Subcutaneous abdominal adipose tissue (tissue), 5 donors: ENCODE data around the gene HOOK2.
"Not testable (repeated sequence)": the region's sequence is repeated elsewhere in the genome, so short reads cannot be mapped to it uniquely, and the experiment has no call there.

ENCODE experiments used
- H3K27ac ChIP-seq: one replicate; pipeline ENCODE4 v1.7.0; 2013; ENCODE audit warnings: low read depth, mild to moderate bottlenecking, inconsistent platforms, low read length, moderate library complexity
- H3K27me3 ChIP-seq, 5 donors: one replicate each; pipeline ENCODE4 v1.7.0; 2013; ENCODE audit warnings: low read length in 5 of 5, inconsistent platforms in 1 of 5; ENCODE audit not compliant: control insufficient read depth in 5 of 5, insufficient read depth in 4 of 5
- H3K36me3 ChIP-seq, 5 donors: one replicate each; pipeline ENCODE4 v1.7.0; 2013; ENCODE audit warnings: low read length in 5 of 5; ENCODE audit not compliant: control insufficient read depth in 5 of 5, insufficient read depth in 5 of 5
- H3K4me1 ChIP-seq, 5 donors: one replicate each; pipeline ENCODE4 v1.7.0; 2013; ENCODE audit warnings: low read length in 5 of 5, mild to moderate bottlenecking in 3 of 5, moderate library complexity in 1 of 5; ENCODE audit not compliant: control insufficient read depth in 5 of 5, insufficient read depth in 5 of 5
- H3K4me3 ChIP-seq, 5 donors: one replicate each; pipeline ENCODE4 v1.7.0; 2013; ENCODE audit warnings: low read length in 5 of 5, low read depth in 1 of 5
- H3K9ac ChIP-seq, 5 donors: one replicate each; pipeline ENCODE4 v1.7.0; 2013; ENCODE audit warnings: low read length in 5 of 5, mild to moderate bottlenecking in 4 of 5, moderate library complexity in 3 of 5
- H3K9me3 ChIP-seq, 5 donors: one replicate each; pipeline ENCODE4 v1.7.0; 2013; ENCODE audit warnings: low read length in 5 of 5; ENCODE audit not compliant: control insufficient read depth in 5 of 5
- donor health status: healthy.
- donor health status: healthy.
- donor health status: healthy.
- donor health status: healthy.
- donor health status: healthy.

The HOOK2 gene

DNA sequence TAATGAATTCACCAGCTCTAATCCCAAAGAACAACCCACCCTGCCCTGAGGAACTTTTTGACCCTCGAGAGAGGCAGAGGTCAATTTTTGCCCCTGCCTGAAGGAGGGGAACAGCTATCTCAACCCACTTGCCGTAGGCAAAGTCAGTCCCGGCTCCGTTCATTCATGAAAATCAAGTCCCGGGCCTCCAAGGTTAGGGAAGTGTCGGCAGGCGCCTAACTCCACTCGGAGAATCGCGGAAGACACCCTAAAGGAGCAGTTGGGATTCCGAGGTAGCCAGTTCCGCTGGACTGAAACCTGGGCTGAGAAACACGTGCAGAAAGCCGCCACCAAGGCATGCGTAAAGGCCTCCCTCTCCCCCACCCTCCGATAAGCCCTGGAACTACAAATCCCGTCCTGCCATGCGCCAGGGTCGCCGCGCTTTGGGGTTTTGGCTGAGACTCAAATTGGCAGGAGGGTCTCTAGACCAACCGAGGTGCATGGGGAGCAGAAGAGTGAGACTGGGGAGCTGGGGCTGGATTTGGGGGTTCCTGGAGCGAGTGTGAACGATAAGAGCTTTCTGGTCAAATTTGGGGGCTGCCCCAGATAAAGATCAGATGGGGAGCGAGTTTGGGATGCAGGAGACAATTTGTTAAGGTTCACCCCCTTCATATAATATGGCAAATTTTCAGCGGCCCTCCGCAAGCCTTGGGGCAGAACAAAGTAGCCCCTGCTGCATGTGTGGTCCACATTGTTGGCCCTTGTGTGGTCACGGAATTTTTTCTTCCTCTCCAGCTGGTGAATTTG lies 51.5 kb downstream of the HOOK2 start, which contains the start of gene TNPO2:
TSS of gene TNPO2 (minus strand) at position 292 of the 786 bp plus-strand sequence. CDS start 2,955 bp downstream, outside the sequence.
- Histone ChIP-seq H3K36me3 (peaks cover 0 to 15% (median 12%) of the 10 kb centered on the region in 5 donors), H3K4me3 (peak within 1 kb of the TSS; percentile 63 to 82 (median 75)), H3K4me1 (peaks cover 12 to 36% (median 35%) of the 10 kb centered on the region in 5 donors), H3K9me3 (no peaks in the 10 kb centered on the region), H3K27ac (peak within 1 kb of the TSS; percentile 92), H3K9ac (peak within 1 kb of the TSS; percentile 63 to 97 (median 78)), H3K27me3 (no peaks in the 10 kb centered on the region)

DNA sequence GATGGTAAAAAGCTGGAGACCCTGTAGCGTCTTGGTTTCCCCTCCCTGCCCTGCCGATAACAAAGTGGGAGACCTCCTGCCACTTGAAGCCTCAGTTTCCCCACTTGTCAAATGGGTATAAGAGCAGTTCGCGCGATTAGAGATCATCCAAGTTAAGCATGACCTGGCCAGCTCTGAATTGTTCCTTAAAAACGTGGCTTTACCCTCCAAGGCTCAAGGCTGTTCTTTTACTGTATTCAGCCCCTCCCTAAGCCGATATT lies 52.0 kb downstream of the HOOK2 start:
- peaks cover 12 to 40% (median 35%) of the 10 kb centered on the region in 5 donors for H3K4me1 ChIP-seq
- peak overlapping the region; percentile 63 to 97 (median 78) for H3K9ac ChIP-seq
- peak overlapping the region; percentile 63 to 82 (median 75) for H3K4me3 ChIP-seq
- no peaks in the 10 kb centered on the region for H3K27me3 ChIP-seq
- peaks cover 0 to 16% (median 13%) of the 10 kb centered on the region in 5 donors for H3K36me3 ChIP-seq
- H3K27ac ChIP-seq, result peak overlapping the region; percentile 92
- H3K9me3 ChIP-seq, result no peaks in the 10 kb centered on the region

DNA sequence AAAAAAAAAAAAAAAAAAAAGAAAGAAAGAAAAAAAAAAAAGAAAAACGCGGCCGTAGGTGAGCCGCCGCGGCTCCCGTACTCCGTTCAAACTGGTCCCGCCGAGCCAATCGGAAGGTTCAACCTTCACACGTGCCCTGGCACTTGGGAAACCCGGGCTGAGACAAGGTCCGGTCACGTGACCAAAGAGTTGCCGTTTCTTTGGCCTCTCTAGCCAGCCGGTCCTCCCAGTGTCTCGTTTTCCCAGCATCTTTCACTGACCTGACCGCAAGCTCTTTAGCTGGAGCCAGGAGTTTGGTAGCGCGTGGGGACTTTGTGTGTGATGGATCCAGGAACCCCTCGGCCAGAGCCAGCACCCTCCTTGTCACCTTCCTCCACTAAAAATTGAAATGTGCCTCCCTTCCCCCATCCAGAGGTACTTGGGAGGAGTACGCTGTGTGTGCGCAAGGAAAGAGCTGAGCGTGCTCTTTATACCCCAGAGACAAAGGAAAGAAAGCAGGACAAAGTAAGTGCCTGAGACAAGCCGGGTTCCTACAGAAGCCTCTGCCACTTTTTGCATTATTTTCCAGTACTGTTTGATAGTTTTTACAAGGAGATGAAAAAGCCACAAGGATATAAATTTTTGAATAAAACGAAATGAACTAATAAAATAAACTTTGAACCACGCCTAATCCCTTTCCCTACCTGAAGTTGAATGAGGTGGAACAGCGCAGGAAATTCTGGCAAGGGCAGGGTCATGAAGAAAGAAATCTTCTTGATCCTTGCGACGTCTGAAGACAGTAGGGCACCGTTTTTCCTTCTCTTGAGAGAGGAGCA lies 52.6 kb downstream of the HOOK2 start:
- Histone ChIP-seq H3K4me3 (peak overlapping the region; percentile 71 to 82 (median 78)), H3K27ac (peak overlapping the region; percentile 92), H3K9ac (peak overlapping the region; percentile 63 to 97 (median 78)), H3K9me3 (no peaks in the 10 kb centered on the region), H3K4me1 (peaks cover 12 to 40% (median 35%) of the 10 kb centered on the region in 5 donors), H3K36me3 (peaks cover 0 to 17% (median 10%) of the 10 kb centered on the region in 5 donors), H3K27me3 (no peaks in the 10 kb centered on the region)

DNA sequence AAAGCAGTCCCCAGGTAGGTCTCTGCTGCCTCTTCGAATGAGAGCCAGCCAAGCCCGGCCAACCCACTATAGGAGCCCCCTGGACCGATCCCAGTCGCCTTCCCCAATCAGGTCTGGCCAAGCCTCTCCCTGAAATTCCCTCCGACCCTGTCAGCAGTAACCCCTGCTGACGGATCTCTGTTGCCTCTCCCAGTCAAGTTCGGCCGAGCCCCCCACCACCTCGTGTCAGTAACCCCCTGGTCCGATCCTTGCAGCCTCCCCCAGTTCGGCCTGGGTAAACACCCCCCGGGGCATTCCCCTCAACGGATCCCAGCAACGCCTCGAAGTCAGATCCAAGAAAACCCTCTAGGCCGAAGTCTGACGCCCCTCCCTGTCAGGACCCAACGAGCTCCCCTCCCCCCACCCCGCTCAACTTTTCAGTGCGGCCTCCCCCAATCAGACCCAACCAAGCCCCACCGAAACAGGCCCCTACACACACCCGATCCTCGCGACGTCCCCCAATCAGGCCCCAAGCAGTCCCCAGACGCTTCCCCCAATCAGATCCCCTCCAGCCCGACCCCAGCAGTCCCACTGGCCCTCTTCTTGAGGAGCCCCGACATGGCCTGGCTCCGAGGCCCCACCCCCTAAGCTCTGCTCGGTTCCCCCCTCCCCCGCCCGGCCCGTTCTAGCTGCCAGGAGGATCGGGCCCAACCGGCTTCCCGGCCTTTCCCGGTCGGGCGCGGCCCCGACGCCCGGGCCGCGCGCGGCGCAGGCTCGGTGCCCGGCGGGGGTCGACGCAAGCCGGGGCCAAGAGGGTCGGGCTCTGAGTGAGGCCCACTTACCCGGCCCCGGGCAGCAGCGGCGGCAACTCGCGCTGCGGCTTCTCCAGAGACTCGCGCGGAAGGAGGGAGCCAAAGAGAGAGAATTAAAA lies 53.4 kb downstream of the HOOK2 start:
- peaks cover 12 to 40% (median 35%) of the 10 kb centered on the region in 5 donors for H3K4me1 ChIP-seq
- H3K4me3 ChIP-seq, result peak overlapping the region; percentile 71 to 89 (median 78)
- H3K27ac ChIP-seq, result peak overlapping the region; percentile 92
- no peaks in the 10 kb centered on the region for H3K9me3 ChIP-seq
- H3K36me3 ChIP-seq, result peaks cover 0 to 21% (median 15%) of the 10 kb centered on the region in 5 donors
- no peaks in the 10 kb centered on the region for H3K27me3 ChIP-seq
- H3K9ac ChIP-seq, result peak overlapping the region; percentile 66 to 98 (median 96)

DNA sequence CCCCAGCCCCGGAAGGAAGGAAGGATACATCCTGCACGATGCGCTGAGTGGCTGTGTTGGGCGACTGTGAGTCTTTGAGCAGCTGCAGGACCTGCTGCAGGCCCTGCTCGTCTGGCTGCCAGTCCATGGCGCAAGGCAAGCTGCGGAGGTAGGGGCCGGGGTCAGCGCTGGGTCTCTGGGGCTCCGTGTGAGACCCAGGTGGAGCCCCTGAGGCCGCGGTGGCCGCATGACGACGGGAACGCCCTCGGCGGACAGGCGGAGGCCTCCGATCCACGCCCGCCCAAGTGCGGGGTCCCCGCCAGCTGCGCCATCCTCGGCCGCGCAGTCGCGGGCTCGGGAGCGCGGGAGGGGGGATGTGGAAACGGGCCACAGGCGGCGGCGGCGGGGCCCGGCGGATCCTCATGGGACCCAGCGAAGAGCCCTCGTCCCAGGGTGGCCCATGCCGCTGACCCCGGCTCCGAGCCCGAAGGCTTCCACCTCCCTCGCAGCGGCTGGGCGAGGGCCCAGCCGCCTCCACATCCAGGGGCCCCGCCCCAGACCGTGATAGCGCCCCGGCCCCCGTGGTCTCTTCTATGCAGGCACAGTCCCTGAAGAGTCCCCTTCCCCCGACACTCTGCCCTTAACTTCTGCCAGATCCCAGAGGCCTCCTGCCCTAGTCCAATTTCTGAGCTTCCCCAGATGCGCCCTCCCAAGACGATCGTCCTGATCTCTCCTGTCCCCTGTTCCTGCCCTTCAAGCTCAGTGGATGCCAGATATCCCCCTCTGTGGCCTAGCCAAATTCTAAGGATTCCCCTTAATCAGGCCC lies 54.3 kb downstream of the HOOK2 start:
- Histone ChIP-seq H3K9ac (peak overlapping the region; percentile 66 to 98 (median 96)), H3K36me3 (peaks cover 0 to 26% (median 21%) of the 10 kb centered on the region in 5 donors), H3K9me3 (no peaks in the 10 kb centered on the region), H3K27ac (peak overlapping the region; percentile 92), H3K4me1 (peaks cover 12 to 40% (median 35%) of the 10 kb centered on the region in 5 donors), H3K4me3 (peak overlapping the region; percentile 71 to 89 (median 78)), H3K27me3 (no peaks in the 10 kb centered on the region)

DNA sequence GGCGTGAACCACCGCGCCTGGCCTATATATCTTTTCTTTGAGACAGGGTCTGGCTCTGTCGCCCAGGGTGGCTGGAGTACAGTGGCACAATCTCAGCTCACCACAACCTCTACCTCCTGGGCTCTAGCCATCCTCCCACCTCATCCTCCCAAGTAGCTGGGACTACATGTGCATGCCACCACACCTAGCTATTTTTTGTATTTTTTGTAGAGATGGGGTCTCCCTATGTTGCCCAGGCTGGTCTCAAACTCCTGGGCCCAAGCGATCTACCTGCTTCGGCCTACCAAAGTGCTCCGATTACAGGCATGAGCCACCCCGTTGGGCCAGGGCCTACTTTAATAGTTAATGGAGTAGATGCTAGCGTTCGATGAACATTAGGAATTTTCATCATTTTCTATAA lies 55.1 kb downstream of the HOOK2 start:
- H3K4me3 ChIP-seq, result peak overlapping the region; percentile 35 to 78 (median 75)
- peak overlapping the region; percentile 92 for H3K27ac ChIP-seq
- peak overlapping the region; percentile 48 to 98 (median 96) for H3K9ac ChIP-seq
- peaks cover 12 to 40% (median 35%) of the 10 kb centered on the region in 5 donors for H3K4me1 ChIP-seq
- H3K36me3 ChIP-seq, result peaks cover 0 to 33% (median 28%) of the 10 kb centered on the region in 5 donors
- H3K9me3 ChIP-seq, result no peaks in the 10 kb centered on the region
- H3K27me3 ChIP-seq, result no peaks in the 10 kb centered on the region

DNA sequence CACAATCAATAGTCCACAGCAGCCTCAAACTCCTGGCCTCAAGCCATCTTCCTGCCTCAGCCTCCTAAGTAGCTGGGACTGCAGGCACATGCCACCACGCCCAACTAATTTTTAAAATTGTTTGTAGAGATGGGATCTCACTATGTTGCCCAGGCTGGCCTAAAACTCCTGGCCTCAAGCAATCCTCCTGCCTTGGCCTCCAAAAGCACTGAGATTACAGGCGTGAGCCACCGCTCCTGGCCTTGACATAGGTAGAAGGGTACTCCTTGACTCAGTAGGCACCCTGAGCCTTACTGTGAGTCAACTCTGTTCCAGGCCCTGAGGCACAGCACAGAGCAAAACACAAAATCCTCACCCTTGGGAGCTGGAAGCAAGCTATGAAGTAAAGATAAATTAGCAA lies 59.4 kb downstream of the HOOK2 start:
- Histone ChIP-seq H3K27me3 (no peaks in the 10 kb centered on the region), H3K9ac (no peak overlapping the region), H3K36me3 (peaks cover 0 to 68% (median 62%) of the 10 kb centered on the region in 5 donors), H3K27ac (no peak overlapping the region), H3K9me3 (no peaks in the 10 kb centered on the region), H3K4me1 (peaks cover 3 to 12% (median 9%) of the 10 kb centered on the region in 5 donors), H3K4me3 (no peak overlapping the region)

DNA sequence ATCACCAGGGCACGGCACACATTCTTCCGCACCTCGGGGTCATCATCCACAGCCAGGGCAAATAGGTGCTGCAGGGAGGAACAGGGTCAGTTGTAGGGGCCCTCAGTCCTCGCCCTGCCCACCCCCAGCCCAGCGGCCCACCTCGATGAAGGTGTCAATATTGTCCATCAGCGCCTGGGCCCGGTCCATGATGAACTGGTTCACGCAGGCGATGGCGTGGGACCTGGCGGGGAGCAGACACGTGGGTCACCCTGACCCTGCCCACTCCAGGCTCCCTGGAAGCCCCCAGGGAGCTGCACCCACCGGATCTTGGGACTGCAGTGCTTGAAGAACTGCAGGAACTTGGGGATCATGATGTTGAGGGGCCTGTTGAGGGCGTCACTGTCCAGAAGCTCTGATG lies 60.2 kb downstream of the HOOK2 start:
- H3K4me3 ChIP-seq, result no peak overlapping the region
- no peak overlapping the region for H3K9ac ChIP-seq
- H3K9me3 ChIP-seq, result no peaks in the 10 kb centered on the region
- no peaks in the 10 kb centered on the region for H3K27me3 ChIP-seq
- peaks cover 0 to 4% (median under 1%) of the 10 kb centered on the region in 5 donors for H3K4me1 ChIP-seq
- no peak overlapping the region for H3K27ac ChIP-seq
- peaks cover 0 to 75% (median 70%) of the 10 kb centered on the region in 5 donors for H3K36me3 ChIP-seq

DNA sequence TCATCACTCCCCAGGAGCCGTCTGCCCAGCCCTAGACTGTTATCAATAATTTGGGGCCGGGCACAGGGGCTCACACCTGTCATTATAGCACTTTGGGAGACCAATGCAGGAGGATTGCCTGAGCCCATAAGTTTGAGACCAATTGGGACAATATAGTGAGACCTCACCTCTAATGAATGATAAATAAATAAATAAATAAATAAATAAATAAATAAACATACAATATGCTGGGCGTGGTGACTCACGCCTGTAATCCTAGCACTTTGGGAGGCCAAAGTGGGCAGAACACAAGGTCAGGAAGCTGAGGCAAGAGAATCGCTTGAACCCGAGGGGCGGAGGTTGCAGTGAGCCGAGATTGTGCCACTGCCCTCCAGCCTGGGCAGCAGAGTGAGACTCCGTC lies 62.0 kb downstream of the HOOK2 start:
- not testable (repeated sequence) for H3K4me1 ChIP-seq, H3K4me3 ChIP-seq, H3K9me3 ChIP-seq, H3K27ac ChIP-seq, H3K9ac ChIP-seq, H3K27me3 ChIP-seq
- peaks cover 0 to 84% (median 74%) of the 10 kb centered on the region in 5 donors for H3K36me3 ChIP-seq
